ENCODE data around the gene NOP53. TPM values are rescaled to one million over a fixed set of nuclear protein-coding genes. Genes with fewer than 3 reads are reported as not detected.
A peak's percentile ranks its signal among the peaks of the same experiment; 100 is the strongest.

The NOP53 gene
- total and polyA plus RNA-seq, 2 of the 13 experiments (the other 11 are each of a cell fraction or from before 2014, with no cell fraction given), result 53.9 to 141 TPM

GRCh38 chr19:47765523-47766358 is 20.4 kb downstream of the NOP53 start (continued):
- TF ChIP-seq MXD1 (CRISPR knock-in tag; IDR thresholded peaks at IDR 0.05) (no peak), ZNF788 (CRISPR knock-in tag; IDR thresholded peaks at IDR 0.05; ENCODE audit: borderline replicate concordance) (no peak), UBTF (CRISPR knock-in tag; IDR thresholded peaks at IDR 0.05) (0 out of 2 replicates have a peak, but pooled peaks have one; percentile 9), PCBP1 (IDR thresholded peaks at IDR 0.05; ENCODE audit: borderline replicate concordance, low read depth, low read length) (0 out of 2 replicates have a peak, but pooled peaks have one; percentile 38), SMC3 (IDR thresholded peaks at IDR 0.05; ENCODE audit: low read length) (peak; percentile 81), DNMT1 (CRISPR knock-in tag; IDR thresholded peaks at IDR 0.05) (no peak), ZNF501 (CRISPR knock-in tag; IDR thresholded peaks at IDR 0.05) (peak; percentile 40; the same call in 1 of the 2 replicates), ZNF644 (CRISPR knock-in tag; IDR thresholded peaks at IDR 0.05; ENCODE audit: low read depth) (no peak), ZNF547 (CRISPR knock-in tag; IDR thresholded peaks at IDR 0.05) (no peak), HNF1B (CRISPR knock-in tag; IDR thresholded peaks at IDR 0.05) (peak; percentile 48; the same call in 1 of the 2 replicates), ARNTL (CRISPR knock-in tag; IDR thresholded peaks at IDR 0.05) (no peak), GABPB1 (CRISPR knock-in tag; IDR thresholded peaks at IDR 0.05) (peak; percentile 28; the same call in 1 of the 2 replicates), ARID5B (CRISPR knock-in tag; IDR thresholded peaks at IDR 0.05) (0 out of 2 replicates have a peak, but pooled peaks have one; percentile 10), TOPORS (CRISPR knock-in tag; IDR thresholded peaks at IDR 0.05) (no peak), THRA (CRISPR knock-in tag; IDR thresholded peaks at IDR 0.05; ENCODE audit: borderline replicate concordance) (peak; percentile 53; the same call in 1 of the 2 replicates), TFAP4 (IDR thresholded peaks at IDR 0.05; ENCODE audit: borderline replicate concordance, low read depth) (peak; percentile 7; the same call in 1 of the 2 replicates), ZNF230 (CRISPR knock-in tag; IDR thresholded peaks at IDR 0.05) (no peak)
